OCI-LY3 (cell line): ENCODE data around the gene CIPC.

ENCODE experiments used
- CTCF ChIP-seq: fragments of 200-600, 300-600 bp; sonication (generic); IDR thresholded peaks from 2 replicates; pipeline ENCODE4 v1.5.1; 2014; ENCODE audit warnings: antibody characterized with exemption, low read length, low read depth
- EZH2phosphoT487 ChIP-seq: fragments of 200-600 bp; shearing (Covaris generic); IDR thresholded peaks from 2 replicates; pipeline ENCODE4 v1.6.1; 2018; ENCODE audit warnings: antibody characterized with exemption, mixed run types, low read depth

DNA sequence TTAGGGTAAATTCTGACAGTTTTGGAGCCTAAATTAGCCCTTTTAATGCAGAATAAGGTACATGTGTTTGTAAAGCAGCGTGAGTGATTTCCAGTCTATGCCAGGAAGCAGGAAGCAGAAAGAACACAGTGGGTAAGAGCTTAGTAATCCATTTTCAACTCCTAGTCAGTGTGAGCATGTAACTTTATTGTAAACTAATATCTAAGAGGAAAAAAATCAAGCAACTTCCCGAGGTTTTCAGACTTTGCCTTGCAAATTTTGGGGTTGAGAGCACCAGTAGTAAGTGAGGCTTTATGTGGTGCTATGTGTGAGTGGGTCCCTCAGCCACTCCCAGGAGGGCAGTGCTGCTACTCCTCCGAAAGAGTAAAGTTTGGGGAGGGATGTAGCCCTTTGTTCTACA is 2.9 kb downstream of the CIPC start:
- TF ChIP-seq CTCF = no peak
- TF ChIP-seq EZH2phosphoT487 = no peak
